A549 (cell line): ENCODE measurements around the gene RNF121.
"Not testable (repeated sequence)": the region's sequence is repeated elsewhere in the genome, so short reads cannot be mapped to it uniquely, and the experiment has no call there.

ENCODE experiments used
- CEBPB ChIP-seq, 2 experiments: fragments of >200 bp in 1 of 2; sonication (Bioruptor Twin) in 1 of 2; formaldehyde crosslinking in 1 of 2; IDR thresholded peaks; 2 replicates each; pipeline ENCODE4 v1.6.1; 2012 to 2016
- CTCF ChIP-seq: fragments of >200 bp; sonication (Bioruptor Twin); formaldehyde crosslinking; IDR thresholded peaks from 3 replicates; pipeline ENCODE4 v1.5.1; 2016
- HDAC2 ChIP-seq: fragments of 200-600 bp; sonication (generic); IDR thresholded peaks from 2 replicates; pipeline ENCODE4 v1.6.1; 2016
- MAFK ChIP-seq: fragments of 450-650 bp; IDR thresholded peaks from 2 replicates; pipeline ENCODE4 v1.6.1; 2014; ENCODE audit not compliant: partially characterized antibody
- MAX ChIP-seq: IDR thresholded peaks from 2 replicates; pipeline ENCODE4 v1.6.1; 2012
- NPAS2 ChIP-seq: fragments of 250-450 bp; sonication (Bioruptor Pico); IDR thresholded peaks from 2 replicates; pipeline ENCODE4 v1.8.0; 2022; ENCODE audit warnings: mild to moderate bottlenecking, moderate library complexity, borderline replicate concordance
- POLR2A ChIP-seq: IDR thresholded peaks from 2 replicates; pipeline ENCODE4 v1.6.1; 2012; ENCODE audit warnings: mild to moderate bottlenecking, low read length
- POLR2AphosphoS2 ChIP-seq: conservative IDR thresholded peaks from 2 replicates; pipeline ENCODE4 v1.6.1; 2012; ENCODE audit warnings: low read length, improper control_type of control experiment, inconsistent platforms
- RAD21 ChIP-seq, 2 experiments: fragments of >200 bp in 1 of 2; sonication (Bioruptor Twin) in 1 of 2; formaldehyde crosslinking in 1 of 2; IDR thresholded peaks in 1 of 2; conservative IDR thresholded peaks in 1 of 2; 2 replicates in 1 of 2; 3 replicates in 1 of 2; pipeline ENCODE4 v1.6.1; 2012 to 2018; ENCODE audit warnings: inconsistent platforms in 1 of 2
- REST ChIP-seq: fragments of 200-600 bp; sonication (generic); IDR thresholded peaks from 2 replicates; pipeline ENCODE4 v1.6.1; 2016; ENCODE audit warnings: antibody characterized with exemption, mild to moderate bottlenecking, moderate library complexity

- TF ChIP-seq CTCF = peak; percentile 31
- not testable (repeated sequence) for TF ChIP-seq HDAC2; POLR2A; MAX; MAFK; NPAS2 (CRISPR knock-in tag); REST; POLR2AphosphoS2; CEBPB (IDR thresholded peaks at IDR 0.05)
- peak; percentile 27 to 54; a peak in 1 of 5 replicates for TF ChIP-seq RAD21 (conservative IDR thresholded peaks at IDR 0.05 in 1 of 2, IDR thresholded peaks at IDR 0.05 in 1 of 2)
Observed at GRCh38 chr11:71911321-71911985, 17.4 kb upstream of the RNF121 start.
